ENCODE data around the gene GTPBP8. TPM values are rescaled to one million over a fixed set of nuclear protein-coding genes. Genes with fewer than 3 reads are reported as not detected.

The GTPBP8 gene
- total RNA-seq, 4 donors from 2014 or later: 23.5 to 50.1 (median 32.9) TPM

- no peak overlapping the region for H3K4me3 ChIP-seq (replicated peaks in 1 of 3)
- intact Hi-C loops (cut with DNase I): no loop called here
- H3K4me1 ChIP-seq: no peaks in the 10 kb centered on the region
- no peaks in the 10 kb centered on the region for H3K9me3 ChIP-seq
- no peak overlapping the region for H3K27ac ChIP-seq
- H3K36me3 ChIP-seq: no peaks in the 10 kb centered on the region
- no peaks in the 10 kb centered on the region for H3K27me3 ChIP-seq
- DNase-seq: no peak
- TF ChIP-seq CTCF (IDR thresholded peaks at IDR 0.05): no peak
- TF ChIP-seq POLR2A (IDR thresholded peaks at IDR 0.05): no peak
Observed at GRCh38 chr3:112963683-112964082, 27.1 kb upstream of the GTPBP8 start.

DNA sequence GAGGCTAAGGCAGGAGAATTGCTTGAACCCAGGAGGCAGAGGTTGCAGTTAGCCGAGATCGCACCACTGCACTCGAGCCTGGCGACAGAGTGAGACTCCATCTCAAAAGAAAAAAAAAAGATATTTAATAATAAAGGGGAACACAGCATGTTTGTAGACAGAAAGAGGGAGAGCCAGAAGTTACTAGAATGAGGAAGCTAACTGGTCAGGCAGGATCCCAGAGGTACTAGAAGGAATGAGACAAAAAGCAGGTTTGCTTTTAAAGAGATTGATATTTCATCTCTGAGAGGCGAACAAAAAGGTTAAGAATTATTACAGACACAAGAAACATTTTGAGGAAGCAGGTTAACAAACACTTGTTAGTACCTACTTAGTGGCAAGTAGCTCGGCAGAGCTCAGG is 25.1 kb upstream of the GTPBP8 start:
- intact Hi-C loops (cut with DNase I): no loop called here
- WGBS, 2 donors: 89 to 90% methylated on average over 6 of the region's 6 CpGs
- DNase-seq: no peak
- TF ChIP-seq CTCF (IDR thresholded peaks at IDR 0.05) (no peak), POLR2A (IDR thresholded peaks at IDR 0.05) (no peak)
- H3K27ac ChIP-seq: no peak overlapping the region
- no peaks in the 10 kb centered on the region for H3K27me3 ChIP-seq
- no peaks in the 10 kb centered on the region for H3K4me1 ChIP-seq
- no peaks in the 10 kb centered on the region for H3K36me3 ChIP-seq
- H3K9me3 ChIP-seq: no peaks in the 10 kb centered on the region
- no peak overlapping the region for H3K4me3 ChIP-seq (replicated peaks in 1 of 3)

- Histone ChIP-seq H3K27ac (no peak overlapping the region), H3K36me3 (no peaks in the 10 kb centered on the region), H3K9me3 (no peaks in the 10 kb centered on the region), H3K4me3 (replicated peaks in 1 of 3) (no peak overlapping the region), H3K27me3 (no peaks in the 10 kb centered on the region), H3K4me1 (no peaks in the 10 kb centered on the region)
- WGBS, 2 donors: 78 to 82% methylated on average over 2 of the region's 2 CpGs
- intact Hi-C loops (cut with DNase I): no loop called here
- DNase-seq: no peak
- no peak for TF ChIP-seq CTCF (IDR thresholded peaks at IDR 0.05)
Observed at GRCh38 chr3:112966633-112967032, 24.2 kb upstream of the GTPBP8 start.

GRCh38 chr3:112967425-112967824 is 23.4 kb upstream of the GTPBP8 start:
- Histone ChIP-seq H3K4me3 (replicated peaks in 1 of 3) (no peak overlapping the region), H3K27me3 (no peaks in the 10 kb centered on the region), H3K4me1 (no peaks in the 10 kb centered on the region), H3K9me3 (no peaks in the 10 kb centered on the region), H3K36me3 (no peaks in the 10 kb centered on the region), H3K27ac (no peak overlapping the region)
- intact Hi-C loops (cut with DNase I): no loop called here
- DNase-seq: no peak
- TF ChIP-seq CTCF (IDR thresholded peaks at IDR 0.05): no peak
- TF ChIP-seq POLR2A (IDR thresholded peaks at IDR 0.05): no peak
- WGBS, 2 donors: 98% methylated on average over 1 of the region's 1 CpG

DNA sequence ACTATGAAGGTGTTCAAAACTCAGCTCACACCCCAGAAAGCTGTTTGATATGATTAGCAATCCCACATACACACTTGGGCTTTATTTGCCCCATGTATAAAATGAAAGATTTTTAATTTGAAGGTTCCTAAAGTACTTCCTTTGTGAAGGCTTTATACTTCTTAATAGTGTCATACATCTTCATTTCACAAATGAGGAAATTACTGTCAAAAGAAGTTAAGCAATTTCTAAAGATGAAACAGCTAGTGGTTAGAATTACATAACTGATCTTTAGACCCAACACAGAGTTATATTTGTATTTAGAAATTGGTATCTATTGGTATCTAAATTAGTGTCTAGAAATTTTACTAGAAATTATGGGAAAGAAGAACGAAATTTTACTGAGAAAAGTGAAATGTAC is 23.0 kb upstream of the GTPBP8 start:
- no peaks in the 10 kb centered on the region for H3K36me3 ChIP-seq
- intact Hi-C loops (cut with DNase I): no loop called here
- 75 to 84% methylated on average over 1 of the region's 1 CpG for WGBS, 2 donors
- H3K4me1 ChIP-seq: no peaks in the 10 kb centered on the region
- H3K27ac ChIP-seq: no peak overlapping the region
- TF ChIP-seq POLR2A (IDR thresholded peaks at IDR 0.05) (no peak), CTCF (IDR thresholded peaks at IDR 0.05) (no peak)
- no peak for DNase-seq
- H3K4me3 ChIP-seq (replicated peaks in 1 of 3): no peak overlapping the region
- H3K9me3 ChIP-seq: no peaks in the 10 kb centered on the region
- no peaks in the 10 kb centered on the region for H3K27me3 ChIP-seq

All from thyroid gland (tissue), 4 donors.